Measurements from ENCODE around the gene CHD6. TPM values are rescaled to one million over a fixed set of nuclear protein-coding genes. Genes with fewer than 3 reads are reported as not detected.

Gene CHD6
- total RNA-seq = 10 to 100 TPM; 19.4 to 20.3 TPM

DNA sequence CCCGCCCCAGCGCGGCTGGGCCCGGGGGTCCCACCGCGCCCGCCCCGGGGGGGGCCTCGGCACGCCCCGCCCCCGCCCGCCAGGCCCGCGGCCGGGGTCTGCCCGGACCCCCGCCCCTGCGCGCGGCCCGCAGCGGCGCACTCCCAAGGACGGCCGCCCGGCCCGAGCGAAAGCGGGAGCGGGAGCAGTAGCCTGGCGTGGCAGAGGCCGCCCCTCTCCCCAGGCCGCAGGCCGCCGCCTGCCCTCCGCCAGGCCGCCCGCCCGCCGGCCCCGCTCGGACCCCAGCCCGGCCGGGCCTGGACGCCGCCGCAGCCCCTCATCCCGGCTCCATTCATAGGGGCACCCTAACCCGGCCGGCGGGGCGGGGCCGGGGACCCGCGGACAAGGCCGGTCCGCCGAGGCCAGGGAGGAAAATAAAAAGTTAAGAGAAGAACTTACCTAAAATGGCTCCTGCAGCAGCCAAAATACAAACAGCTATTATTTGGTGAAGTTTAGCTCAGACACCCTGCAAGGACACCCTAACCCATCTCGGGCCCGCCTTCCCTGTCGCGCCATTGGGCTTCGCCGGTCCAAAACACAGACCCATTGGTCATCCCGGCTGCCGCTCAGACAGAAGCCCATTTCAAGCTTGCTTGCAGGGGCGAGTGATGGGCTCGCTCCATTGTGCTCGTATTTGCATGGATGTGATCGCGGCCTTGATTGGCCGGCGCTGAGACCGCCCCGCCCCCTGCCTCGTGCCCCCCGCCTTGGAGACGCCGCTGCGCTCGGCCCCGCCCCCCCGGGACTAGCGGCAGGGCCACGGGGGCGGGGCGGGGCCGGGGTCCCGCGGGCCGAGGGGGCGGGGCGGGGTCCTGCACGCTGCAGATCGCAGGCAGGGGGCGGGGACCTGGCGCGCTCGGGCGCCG is at the start of gene CHD6:
Gene CHD6 (minus strand): TSS at position 476 of the 905 bp plus-strand sequence. CDS start 67,040 bp downstream, outside the sequence.
- ChIA-PET POLR2A (interaction anchor here (0.6 to 2.2 kb wide), 3 partner anchors 10 to 695 kb away, joined by 3 to 9 read pairs (median 7); no protein-coding TSS in a partner anchor), CTCF (interaction anchor here (1.0 kb wide), 2 partner anchors 10 to 75 kb away, joined by 3 to 4 read pairs; no protein-coding TSS in a partner anchor)

DNA sequence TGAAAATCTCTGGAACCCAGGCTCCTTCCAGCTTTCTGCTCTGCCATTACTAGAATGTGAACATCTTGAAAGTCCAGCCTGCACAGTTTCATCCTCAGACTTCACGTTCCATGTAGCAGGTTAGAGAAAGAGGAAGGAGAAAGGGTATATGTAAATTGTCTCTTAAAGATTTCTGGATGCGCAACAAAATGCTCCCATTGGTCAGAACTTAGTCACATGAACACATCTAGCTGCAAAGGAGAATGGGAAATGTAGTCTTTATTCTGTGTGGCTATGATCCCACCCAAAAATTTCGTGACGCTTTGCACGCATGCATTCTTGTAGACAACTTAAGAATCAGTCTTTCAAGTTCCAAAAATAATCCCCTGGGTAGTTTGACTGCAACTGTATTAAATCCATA is 46.4 kb upstream of the CHD6 start:
- ChIA-PET POLR2A (no interaction called here), CTCF (no interaction called here)

DNA sequence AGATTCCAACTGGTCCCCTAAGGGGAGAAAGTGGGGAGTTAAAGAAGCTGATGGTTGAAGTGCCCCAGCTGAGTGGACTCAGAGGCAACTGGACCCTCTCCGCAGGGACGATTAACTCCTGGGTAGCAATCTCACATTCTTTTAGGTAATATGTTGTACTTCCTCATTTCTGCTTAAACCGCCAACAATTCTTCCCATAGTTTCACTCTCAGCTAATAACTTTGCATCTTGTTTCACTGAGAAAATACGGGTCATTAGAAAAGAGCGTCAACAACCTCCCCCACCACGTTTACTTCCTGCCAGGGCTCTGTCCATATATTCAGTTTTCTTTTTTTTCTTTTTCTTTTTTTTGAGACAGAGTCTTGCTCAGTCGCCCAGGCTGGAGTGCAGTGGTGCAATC is 39.5 kb upstream of the CHD6 start:
- CTCF ChIA-PET = interaction anchor here (0.6 kb wide), 1 partner anchor 1668 kb away, joined by 3 read pairs; no protein-coding TSS in a partner anchor
- POLR2A ChIA-PET = no interaction called here

GRCh38 chr20:41655962-41656618 is 37.9 kb upstream of the CHD6 start:
- POLR2A ChIA-PET = no interaction called here
- CTCF ChIA-PET = no interaction called here

DNA sequence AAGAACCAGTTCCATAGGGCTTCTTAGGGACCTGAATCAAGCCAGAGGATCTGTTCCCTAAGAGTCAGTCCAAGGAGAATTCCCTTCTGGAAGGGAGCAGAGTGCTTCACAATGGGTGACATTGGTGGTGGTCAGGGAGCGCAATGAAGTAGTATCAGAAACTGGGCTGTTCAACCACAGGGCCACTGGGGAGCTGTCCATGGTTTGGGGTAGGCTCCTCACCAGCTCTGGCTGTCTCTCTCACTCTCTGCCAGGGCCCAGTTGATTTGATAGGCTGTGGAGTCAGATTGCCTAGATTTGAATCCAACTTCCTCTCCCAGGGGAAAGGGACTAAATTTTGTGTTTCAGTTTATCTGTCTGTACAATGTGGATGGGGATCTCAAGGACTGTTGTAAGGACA is 36.7 kb upstream of the CHD6 start:
- ChIA-PET POLR2A (no interaction called here), CTCF (no interaction called here)

DNA sequence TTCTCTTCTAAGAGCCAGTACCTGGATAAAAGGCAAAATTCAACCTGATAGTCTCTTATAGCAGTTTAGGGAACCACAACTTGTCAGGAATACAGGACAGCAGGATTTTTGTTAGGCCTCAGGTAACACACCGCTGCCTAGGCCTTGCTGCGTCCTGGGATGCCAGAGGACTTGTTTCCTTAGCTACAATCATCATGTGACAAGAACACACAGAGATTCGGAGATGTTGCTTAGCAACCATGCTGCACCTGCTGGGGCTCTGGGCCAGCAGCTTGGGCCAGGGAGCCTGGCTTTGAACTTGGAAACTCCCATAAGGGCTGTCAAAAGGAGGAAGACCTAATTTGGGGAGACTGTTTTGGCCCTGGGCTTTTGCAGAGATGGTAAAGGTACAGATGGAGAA is 36.1 kb upstream of the CHD6 start:
- ChIA-PET POLR2A (no interaction called here), CTCF (no interaction called here)

- POLR2A ChIA-PET = no interaction called here
- CTCF ChIA-PET = no interaction called here
These were observed 32.2 kb upstream of the CHD6 start for GRCh38 chr20:41650231-41650948.

DNA sequence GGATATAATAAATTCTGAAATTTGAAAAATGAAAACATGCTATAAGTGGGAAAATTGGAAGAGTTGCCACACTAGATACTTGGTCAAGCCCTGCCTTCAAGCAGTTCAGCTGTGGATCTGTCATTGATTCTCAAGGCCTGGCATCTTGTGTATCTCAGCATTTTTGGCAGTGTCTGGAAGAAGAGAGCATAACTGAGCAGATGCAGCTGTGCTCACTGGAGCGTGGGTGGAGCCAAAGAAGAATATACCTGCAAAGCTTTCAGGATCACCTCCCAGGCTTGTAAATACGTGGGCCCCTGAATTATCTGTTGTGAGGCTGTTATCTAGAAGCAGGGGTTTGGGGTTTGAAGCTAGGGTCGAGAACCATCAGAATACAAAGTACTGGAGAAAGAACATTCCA is 31.3 kb upstream of the CHD6 start:
- POLR2A ChIA-PET = no interaction called here

DNA sequence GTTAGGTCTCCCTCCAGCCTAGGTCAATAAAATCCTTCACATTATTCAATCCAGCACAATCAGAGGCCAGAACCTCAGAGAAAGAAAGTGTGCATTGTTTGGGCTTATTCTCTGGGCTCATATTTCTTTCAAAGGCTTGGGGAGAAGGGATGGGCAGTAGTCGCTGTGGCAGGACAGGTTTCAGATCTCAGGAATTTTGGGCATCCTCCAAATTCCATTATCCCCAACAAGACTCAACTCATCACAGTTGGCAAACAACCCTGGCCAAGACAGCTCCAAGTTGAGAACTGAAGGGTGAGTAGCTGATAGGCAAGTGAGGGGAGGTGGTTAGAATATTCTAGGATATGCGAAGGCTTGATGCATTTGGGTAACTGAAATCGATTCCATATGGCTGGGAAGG is 27.2 kb upstream of the CHD6 start:
- ChIA-PET CTCF (no interaction called here), POLR2A (no interaction called here)

More for the DNA sequence above, 31.3 kb upstream of the CHD6 start:
- CTCF ChIA-PET = no interaction called here

- CTCF ChIA-PET = no interaction called here
These were observed 25.3 kb upstream of the CHD6 start for GRCh38 chr20:41643504-41643938.

GRCh38 chr20:41639630-41640029 is 21.5 kb upstream of the CHD6 start:
- POLR2A ChIA-PET = no interaction called here

More at GRCh38 chr20:41643504-41643938, 25.3 kb upstream of the CHD6 start:
- POLR2A ChIA-PET = no interaction called here

GRCh38 chr20:41638456-41638855 is 20.3 kb upstream of the CHD6 start:
- POLR2A ChIA-PET = no interaction called here
- CTCF ChIA-PET = no interaction called here

More at GRCh38 chr20:41639630-41640029, 21.5 kb upstream of the CHD6 start:
- CTCF ChIA-PET = no interaction called here

DNA sequence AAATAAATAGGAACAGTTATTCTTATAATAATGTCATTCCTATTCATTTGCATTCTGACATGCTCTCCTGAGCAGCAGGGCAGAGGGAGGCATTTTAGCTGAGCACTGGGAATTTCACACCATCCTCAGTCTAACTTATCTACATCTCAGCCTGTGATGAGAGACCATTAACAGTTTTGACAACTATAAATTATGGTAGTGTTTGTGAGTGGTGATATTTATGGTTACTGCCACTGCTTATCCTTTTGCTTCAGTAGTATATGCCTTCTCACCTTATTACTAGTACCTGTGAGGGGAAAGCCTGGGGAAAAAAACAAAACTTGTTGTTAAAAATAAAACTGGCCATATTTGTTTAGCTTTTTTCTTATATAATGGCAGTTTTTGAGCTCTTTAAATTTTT is 17.0 kb upstream of the CHD6 start:
- ChIA-PET CTCF (no interaction called here), POLR2A (interaction anchor here (0.6 kb wide), 1 partner anchor 240 kb away, joined by 4 read pairs; no protein-coding TSS in a partner anchor)

DNA sequence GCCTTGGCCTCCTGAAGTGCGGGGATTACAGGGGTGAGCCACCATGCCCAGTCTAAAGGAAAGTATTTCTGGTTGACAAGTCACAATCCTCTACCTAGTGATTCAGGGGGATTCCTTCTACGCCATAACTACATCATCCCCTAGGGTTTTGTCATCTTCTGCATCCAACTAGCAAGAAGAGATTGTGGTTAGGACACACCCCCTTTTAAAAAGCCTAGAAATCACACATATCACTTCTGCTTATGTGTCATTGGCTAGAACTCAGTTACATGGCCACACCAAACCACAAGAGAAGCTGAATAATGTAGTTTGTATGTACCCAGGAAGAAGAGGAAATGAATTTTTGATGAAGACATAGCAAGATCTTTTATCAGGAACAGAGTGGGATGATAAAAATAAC is 14.7 kb upstream of the CHD6 start:
- POLR2A ChIA-PET = no interaction called here
- CTCF ChIA-PET = interaction anchor here (0.8 kb wide), 1 partner anchor 168 kb away, joined by 3 read pairs; no protein-coding TSS in a partner anchor

DNA sequence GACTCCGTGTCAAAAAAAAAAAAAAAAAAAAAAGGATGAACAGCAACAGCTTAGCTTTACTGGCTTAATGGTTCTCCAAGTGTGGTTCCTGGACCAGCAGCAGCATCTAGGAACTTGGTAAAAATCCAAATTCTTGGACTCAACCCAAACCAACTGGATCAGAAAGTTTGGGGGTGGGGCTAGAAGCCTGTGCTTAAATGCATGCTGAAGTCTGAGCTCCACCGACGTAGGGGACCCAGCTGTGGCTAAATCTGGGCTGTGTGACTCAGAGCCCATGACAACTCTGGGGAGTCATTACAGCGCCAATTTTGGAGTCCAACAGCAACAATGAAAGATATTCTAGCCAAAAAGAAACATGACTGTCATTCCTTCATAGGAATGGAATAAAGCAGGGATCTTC is 13.6 kb upstream of the CHD6 start:
- CTCF ChIA-PET = no interaction called here
- POLR2A ChIA-PET = no interaction called here

DNA sequence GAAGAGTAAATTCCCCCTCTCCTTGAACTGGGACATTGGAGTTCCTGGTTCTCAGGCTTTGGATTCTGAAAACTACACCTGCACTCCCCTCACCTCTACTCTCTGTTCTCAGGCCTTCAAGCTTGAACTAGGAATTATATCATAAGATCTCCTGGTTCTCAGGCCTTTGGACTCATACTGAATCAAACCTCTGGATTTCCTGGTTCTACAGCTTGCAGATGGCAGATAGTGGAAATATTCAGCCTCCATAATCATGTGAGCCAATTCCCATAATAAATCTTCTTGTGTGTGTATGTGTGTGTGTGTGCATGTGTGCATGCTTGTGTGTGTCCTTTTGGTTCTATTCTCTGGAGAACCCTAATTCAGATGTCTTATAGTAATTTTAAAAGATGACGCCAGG is 12.7 kb upstream of the CHD6 start:
- ChIA-PET CTCF (no interaction called here), POLR2A (no interaction called here)

DNA sequence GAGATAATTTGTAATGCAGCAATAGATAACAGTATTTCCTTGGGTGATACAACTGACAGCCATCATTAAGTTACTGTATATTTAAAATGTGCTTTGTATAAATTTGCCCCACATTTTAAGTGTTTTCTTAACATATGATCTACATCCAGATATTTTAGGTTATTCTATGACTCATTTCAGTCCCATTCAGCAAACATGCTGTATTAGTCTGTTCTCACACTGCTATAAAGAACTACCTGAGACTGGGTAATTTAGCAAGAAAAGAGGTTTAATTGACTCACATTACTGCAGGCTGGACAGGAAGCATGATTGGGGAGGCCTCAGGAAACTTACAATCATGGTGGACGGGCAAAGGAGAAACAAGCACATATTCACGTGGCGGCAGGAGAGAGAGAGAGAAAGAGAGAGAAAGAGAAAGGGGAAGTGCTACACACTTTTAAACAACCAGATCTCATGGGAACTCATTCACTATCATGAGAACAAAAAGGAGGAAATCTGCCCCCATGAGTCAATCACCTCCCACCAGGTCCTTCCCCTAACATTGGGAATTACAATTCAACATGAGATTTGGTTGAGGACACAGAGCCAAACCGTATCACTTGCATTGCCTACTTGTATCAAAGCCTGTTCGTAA is 9.6 kb upstream of the CHD6 start:
- POLR2A ChIA-PET = no interaction called here
- CTCF ChIA-PET = no interaction called here

- ChIA-PET CTCF (no interaction called here), POLR2A (no interaction called here)
These were observed 8.9 kb upstream of the CHD6 start for GRCh38 chr20:41627001-41627495.

- POLR2A ChIA-PET = no interaction called here
- CTCF ChIA-PET = no interaction called here
These were observed 5.6 kb upstream of the CHD6 start for GRCh38 chr20:41623625-41624375.

Data from activated CD8-positive, alpha-beta memory T cell treated with anti-CD3 and anti-CD28 coated beads for 36 hours (primary cell).